Activated CD4-positive, CD25-positive, alpha-beta regulatory T cell treated with anti-CD3 and anti-CD28 coated beads, Interleukin-2, amount 50 U/mL, for 72 hours (primary cell): ENCODE measurements around the gene NPM3.
A peak's percentile ranks its signal among the peaks of the same experiment; 100 is the strongest.
"Not testable (repeated sequence)": the region's sequence is repeated elsewhere in the genome, so short reads cannot be mapped to it uniquely, and the experiment has no call there.

ENCODE experiments used
- DNase-seq: peaks from one replicate; pipeline ENCODE4 v3.0.0; 2021

The NPM3 gene

DNA sequence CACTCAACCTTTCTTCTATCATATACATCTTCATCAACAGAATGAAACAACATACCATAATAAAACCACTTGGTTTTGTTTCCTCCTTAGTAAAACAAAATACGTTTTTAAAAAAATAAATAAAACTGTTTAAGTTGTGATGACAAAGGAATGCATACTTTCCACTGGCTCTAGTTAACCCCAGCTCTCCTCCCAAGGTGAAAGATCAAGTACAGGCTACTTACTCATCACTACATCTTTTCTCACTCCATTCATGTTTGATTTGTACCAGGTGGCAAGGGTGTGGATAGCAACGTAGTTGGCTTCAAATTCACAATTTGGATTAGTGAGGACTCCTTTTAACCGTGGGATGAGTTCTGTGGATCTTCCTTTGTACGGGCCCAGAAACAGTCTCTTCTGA lies 20.3 kb upstream of the NPM3 start:
- DNase-seq = no peak

DNA sequence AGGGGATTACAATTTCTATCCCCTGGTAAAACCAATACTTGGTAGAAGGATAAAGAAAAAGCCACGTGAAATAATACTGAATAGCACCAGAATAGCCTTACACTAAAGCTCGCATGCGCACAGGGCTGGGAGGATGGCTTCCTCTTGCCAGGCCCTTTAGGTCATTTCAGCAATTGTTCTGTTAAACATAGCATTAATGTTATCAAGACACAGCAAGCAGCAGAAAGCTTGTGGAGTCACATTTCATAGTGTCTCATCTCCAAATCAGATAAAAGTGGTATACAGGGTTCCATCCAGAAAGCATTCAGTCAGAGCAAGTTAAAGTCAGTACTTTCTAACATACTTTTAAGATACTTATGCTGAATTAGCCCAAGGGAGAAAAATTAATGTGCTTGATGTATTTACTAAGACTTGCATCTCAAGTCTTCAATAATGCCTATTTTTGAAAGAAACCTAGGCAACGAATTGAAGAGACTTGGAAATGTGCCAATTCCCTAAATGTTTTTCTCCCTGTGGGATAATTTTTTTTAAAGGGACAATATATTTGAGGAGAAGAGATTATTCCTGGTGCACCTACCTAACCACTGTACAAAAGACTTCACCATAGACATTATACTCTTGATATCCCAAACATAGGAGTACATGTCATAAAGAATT lies 14.3 kb upstream of the NPM3 start:
- no peak for DNase-seq

DNA sequence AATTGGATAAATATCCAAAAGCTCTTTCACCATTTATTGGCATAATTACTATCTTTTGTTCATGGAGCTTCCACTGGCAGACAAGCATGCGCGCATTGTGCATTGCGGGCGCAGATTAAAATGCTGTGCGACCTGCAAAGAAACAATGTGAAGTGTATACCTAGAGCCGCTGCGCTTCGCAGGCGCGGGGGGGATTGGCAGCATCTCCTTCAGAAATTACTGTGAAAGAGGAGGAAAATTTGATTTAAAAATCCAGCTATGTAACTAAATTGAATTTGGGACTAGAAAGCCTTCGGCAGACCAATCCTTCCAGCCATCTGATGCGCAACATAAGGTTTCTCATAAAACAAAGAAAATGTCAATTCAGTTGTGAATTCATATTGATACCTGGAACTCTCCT lies 10.3 kb upstream of the NPM3 start:
- no peak for DNase-seq

DNA sequence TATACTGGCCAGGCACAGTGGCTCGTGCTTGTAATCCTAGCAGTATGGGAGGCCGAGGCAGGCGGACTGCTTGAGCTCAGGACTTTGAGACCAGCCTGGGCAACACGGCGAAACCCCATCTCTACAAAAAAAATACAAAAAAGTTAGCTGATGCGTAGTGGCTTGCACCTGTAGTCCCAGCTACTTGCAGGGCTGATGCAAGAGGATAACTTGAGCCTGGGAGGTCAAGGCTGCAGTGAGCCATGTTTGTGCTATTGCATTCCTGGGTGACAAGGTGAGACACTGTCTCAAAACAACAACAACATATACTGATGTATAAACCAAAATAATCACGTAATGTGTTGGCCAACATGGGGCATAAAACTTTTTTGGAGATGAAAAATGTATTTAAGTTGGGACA lies 6.4 kb upstream of the NPM3 start:
- DNase-seq = no peak

DNA sequence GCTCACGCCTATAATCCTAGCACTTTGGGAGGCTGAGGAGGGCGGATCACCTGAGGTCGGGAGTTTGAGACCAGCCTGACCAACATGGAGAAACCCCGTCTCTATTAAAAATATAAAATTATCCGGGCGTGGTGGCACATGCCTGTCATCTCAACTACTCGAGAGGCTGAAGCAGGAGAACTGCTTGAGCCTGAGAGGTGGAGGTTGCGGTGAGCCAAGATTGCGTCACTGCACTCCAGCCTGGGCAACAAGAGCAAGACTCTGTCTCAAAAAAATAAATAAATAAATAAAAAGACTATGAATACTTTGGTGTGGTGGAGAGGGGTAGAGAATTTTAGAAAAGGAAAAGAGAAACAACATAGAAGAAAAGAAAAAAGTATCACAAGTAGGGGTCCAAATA lies 6.0 kb upstream of the NPM3 start:
- not testable (repeated sequence) for DNase-seq

DNA sequence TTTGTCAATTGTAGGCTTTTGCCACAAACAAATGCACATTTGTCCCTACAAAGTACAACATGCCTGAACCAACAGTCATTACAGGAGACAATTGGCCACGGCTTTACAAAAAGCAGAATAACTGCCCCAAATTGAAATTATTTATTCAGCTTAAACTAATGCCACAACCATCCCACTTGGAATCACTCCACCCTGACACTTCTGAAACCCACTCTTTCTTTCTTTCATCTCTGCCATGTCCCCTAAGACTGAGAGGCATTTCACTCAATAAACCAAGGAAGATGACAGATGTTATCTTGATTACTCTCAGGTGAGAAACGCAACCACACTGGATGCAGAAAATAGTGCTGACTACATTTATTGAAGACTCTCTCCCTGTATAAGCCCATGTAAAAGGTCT lies 2.6 kb upstream of the NPM3 start:
- DNase-seq = no peak

DNA sequence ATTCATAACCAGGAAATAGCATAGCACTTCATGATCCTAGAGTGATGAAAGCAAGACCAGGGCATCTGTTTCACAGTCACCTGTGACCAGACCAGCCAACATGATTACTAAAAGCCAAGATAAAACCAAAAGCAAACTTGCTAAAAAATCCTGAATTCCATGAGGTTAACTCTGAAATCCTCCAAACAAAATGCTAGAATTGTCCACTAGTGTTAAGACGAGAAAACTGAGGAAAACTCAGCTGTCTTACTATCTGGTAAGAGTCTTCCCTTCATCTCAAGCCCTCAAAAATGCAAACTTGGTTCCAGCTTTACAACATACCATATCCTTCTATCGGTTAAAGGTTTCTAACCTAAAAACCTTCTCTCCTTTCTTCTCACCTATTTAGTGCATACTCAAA lies 1.3 kb upstream of the NPM3 start:
- no peak for DNase-seq

DNA sequence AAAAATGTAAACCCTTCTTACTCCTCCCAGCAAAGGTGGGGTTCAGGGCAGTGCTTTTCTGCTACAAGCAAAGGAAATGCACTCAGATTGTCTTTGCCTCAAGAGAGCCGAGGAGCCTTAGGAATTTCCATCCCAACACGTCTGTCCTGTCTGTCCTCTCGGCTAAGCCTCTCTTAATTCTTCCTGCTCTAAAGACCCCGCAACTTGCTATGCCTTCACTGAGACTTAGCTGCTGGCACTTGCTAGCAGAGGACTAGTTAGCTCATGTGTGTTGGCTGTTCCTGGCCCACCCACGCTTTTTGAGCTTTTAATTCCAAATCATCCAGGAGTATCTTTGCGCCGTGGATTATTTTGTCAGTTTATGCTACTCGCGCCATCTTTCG lies 481 bp upstream of the NPM3 start:
- DNase-seq = no peak

DNA sequence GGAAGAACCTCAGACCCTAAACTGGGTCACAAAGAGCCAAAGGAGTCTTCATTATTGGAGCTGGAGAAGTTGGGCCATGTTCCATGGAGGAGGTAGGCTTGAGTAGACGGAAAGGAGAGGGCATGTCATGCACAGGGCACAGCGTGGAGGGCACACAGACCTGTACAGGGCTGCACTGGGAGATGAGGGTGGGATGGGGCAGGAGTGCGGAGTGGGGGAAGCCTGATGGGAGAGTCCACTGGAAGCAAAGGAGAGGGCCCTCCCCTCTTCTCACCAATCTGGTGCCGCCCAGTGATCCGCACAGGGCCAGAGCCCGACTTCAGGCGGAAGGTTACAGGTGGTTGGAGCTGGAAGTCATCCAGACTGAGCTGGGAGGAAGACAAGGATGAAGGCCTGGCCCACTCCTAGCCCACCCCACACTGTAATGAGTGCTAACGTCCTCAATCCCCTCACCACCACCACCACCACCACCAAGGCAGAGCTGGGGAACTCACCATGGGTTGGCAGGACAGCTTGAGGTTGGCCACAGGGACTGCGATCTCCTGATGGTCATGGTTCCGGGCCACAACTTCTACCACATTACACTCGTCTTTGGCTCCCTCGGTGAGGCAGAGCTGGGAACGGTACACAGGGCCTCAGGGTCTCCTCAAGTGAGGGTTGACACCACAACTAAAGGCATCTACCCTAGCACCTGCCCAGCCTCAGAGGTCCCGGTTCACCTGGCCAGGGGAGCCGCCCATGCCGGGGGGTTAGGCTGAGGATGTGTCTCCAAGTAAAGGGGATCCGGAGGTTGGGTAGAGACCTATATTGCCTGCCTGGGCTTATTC lies 1.0 kb downstream of the NPM3 start:
- no peak for DNase-seq

DNA sequence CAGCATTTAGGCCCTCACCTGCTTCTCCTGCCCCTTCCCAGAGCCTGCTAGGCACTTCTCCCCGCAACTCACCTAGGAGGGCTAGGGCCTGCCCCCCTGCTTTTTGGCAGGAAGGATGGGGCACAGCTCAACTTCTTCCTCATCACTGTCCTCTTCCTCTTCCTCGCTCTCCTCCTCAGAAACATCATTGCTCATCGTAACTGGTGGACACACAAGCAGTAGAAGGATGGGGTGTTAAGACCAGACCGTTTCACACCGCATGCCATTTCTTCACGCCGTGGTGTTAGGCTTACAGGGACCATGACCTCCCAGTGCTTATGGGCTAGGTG lies 1.6 kb downstream of the NPM3 start:
- no peak for DNase-seq

DNA sequence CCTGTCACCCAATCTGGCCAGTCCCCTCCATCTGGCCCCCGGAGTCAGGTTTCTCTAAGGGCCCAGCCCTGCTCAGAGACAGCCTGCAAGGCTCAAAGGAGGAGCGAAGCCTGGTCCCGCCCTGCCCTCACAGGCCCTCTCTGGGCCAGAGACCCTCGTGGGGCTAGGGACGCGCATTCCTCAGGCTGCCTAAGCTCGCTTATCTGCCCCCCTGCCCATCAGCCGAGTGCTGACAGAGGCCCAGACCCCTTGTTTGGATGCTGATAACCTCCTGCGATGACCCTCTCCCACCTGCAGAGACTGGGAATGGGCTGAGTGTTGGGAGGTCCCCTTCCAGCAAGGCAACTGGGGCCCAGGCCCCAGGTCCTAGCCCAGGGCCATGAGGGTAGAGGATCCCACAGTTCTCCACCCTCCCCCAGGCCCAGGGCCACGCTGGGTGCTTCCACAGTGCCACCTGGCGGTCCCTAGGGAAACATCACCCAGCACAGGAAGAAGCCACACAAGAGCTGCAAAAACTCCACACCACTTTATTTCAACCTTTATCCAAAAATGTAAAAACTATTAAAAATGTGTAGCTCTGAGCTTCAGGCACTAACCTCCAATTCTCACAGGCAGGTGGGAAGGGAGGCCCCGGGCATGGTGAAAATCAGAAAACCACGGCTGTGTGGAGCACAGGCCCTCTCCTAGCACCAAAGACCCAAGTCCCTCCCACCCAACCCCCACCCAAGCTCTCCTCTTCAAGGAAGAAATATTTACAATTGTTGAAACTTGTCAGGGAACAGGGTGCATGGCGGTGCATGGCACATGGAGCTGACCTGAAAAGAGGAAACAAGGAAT lies 2.2 kb downstream of the NPM3 start:
- DNase-seq = peak; percentile 77

DNA sequence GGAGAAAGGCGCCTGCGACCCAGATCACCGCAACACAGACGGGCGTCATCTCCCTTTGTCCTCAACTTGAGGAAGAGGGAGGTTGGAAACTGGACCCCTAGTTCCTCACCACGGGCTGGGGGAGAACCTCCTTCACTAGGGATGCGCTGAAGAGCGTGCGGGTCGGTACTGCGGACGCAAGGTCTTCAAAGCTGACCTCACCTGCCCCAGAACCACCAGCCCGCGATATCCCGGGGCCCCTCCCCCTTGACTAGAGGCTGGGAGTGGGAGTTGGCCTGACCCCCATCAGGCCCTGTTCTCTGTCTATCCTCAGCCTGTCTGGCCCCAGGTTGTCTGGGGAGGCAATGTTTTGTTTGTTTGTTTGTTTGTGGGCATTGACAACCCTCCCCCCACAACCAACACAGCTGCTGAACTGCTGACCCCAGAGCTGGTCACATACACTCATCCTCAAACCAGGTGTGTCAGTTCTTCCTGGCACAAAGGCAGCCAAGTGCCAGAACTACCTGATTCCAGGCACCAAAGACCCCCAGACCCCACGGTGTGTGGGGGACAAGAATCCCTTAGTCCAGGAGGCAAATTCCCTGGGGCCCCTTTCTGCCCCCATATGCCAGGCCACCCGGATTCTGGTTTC lies 2.9 kb downstream of the NPM3 start:
- DNase-seq = no peak

DNA sequence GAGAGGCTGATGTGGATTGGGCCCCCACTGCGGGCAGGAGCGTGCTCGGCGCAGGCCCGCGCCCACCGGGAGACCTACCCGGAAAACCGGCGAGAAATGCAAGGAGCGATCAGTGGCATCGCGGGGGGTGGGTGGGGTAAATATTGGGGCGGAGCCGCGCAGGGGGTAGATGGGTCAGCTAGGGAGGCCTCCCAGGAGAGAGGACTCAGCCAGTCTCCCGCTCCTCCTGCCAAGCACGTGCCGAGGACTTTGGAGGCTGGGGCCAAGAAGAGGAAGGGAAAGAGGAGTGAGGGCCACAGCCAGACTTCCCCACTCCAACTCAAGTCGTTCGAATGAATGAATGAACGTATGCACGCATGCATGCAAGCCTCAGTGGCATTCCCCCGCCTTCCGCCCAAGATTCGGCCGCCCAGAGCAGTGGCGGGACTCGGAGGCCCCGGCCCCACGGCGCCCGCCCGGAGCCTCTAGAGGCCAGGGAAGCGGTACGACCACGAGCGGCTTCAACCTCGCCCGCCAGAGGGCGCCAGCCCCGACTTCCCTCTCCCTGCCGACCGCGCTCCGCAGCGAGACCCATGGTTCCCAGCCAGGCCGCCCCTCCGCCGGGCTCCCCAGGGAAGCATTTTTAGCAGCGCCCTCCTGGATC lies 3.6 kb downstream of the NPM3 start:
- DNase-seq = peak; percentile 90

DNA sequence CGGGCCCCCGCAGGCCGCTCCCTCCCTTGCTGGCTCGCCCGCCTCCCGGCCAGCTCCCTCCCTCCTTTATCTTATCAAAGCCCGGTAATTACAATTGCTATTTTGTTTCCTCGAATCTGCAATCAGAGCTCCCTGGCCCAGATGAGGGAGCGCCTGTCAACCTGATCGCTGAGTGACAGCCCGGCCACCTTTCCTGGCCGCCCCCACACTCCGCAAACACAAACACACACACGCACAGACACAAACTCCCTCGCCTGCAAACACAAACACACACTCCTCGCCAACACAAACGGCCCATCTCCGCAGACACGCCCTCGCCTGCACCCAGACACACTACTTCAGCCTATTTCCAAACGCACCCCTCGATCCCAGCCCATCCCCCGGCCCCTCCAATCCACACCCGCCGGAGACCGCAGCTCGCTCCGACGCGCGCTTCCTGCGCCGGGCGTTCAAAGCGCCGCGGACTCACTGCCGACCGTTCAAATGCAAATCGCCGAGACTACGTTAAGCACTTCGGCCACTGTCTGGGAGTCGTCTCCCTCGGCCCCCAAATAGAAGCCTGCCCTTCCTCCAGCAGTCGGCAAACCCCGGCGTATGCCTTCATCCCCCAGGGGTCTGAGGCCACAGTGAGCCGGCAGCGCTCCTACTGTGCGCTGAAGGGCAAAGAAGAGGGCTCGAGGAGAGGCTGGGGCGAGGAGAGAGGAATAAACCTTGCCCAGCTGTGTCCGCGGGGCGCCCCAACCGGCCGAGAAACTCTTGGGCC lies 4.3 kb downstream of the NPM3 start:
- no peak for DNase-seq

DNA sequence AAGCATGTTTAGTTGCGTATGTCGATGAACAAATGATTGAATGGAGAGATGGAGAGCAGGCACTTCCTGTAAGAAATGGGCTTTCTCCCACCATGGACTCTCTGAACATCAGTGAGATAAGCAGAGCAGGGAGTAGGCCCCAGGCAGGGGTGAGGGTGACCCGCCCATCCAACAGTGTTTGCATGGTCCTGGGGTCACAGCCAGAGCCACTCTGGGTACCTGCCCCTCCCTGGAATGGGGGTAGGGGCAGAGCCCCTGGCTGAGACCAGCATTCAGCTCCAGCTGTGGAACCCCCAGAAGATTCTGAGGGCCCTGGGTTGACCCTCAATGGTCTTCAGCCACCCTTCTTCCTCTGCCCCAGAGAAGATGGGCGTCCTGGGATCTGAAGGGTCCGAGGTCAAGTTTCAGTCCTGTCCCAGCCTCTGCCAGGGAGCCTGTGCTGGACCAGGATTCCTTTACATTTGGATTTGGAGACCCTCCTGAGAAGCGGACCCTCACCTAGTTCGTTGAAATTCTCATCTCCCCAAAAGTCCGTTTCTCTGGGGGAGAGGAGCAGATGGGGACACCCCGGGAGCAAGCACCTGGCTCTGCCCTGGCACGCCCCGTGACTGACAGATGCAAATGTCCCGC lies 5.0 kb downstream of the NPM3 start:
- DNase-seq = no peak

DNA sequence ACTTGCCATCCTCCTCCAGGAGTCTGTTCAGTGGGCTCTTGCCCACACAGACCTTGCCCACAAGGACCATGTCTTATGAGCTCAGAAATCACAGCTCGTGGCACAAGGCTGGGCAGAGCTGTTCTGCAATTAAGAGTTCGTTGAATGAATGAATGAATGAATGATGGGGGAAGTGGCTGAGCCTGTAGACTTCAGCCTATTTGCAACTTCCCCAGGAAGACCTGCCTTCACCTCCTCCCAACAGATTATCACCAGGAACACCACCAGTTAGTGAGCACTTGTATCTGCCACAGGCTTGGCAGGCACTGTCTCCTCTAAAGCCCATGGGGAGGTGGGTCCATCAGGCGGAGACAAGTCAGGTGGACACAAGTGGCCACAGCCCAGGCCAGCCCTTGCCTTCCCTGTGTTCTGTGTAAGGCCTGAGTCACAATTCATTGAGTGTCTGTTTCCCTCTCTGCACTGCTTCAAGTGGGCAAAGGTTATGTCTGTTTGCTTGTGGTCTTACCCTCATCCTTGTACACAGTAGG lies 5.6 kb downstream of the NPM3 start:
- DNase-seq = no peak

DNA sequence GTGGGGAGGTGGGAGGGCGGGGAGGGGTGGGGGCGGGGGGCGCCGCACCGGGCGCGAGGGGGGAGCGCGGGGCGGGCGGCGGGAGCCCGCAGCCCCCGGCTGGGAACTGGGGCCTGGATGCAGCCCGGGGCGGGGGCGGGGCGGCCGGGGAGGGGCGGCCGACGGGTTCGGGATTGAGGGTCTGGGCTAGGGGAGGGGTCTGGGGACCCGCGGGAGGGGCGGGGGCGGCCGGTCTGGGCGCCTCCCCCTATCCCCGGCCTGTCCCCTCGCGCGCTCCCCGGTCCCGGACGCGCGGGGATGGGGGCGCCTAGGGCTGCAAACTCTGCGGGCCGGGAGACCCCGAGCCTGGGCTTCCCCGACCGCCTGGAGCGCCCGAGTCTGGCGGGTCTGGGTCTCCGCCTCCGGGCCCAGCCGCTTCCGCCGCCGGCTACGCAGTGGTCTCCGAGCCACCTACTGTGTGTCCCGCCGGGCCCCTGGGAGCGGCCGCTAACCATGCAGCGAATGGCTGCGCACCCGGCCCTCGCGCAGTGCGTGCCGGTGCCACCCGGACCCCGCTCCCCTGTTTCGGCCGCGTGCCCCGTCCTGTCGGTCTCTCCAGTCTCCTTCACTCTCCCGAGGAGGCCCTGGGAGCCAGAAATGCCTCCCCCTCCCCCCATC lies 7.0 kb downstream of the NPM3 start:
- DNase-seq = no peak

DNA sequence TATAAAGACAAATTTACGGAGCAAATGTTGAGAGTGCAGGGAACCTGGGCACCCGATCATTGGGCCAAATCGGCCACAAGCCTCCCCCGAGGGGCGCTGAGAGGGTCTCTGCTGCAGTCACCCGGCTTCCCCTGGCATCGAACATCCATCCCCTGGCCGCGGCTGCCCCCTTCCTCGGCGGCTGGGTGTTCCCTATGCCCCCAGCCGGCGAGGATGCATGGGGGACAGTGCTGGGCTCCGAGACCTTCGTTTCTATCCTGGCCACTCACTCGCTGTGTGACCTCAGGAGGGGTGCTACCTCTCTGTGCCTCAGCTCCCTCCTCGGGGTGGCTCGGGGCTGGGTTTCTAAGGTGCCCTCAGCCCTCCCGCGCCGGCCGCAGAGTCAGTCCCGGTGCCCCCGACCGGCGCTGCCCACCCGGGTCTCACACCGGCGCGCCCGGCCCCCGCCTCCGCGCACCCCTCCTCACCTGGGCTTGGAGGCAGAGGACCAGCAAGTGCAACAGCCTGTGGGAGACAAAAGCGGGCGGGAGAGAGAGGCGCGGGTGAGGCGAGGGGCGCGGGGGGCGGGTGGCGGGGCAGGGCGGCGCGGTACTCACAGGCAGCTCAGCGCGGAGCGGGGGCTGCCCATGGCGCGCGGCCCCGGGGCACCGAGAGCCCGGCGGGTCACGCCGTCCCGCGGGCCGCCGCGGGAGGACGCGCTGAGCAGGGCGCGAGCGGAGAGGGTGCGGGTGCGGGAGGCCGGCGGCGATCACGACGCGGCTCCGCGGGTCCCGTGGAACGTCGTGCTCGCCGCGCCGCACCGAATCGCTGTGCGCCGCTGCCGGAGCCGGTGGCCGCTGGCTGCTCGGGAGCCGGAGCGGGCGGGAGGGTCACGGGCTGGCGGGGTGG lies 7.7 kb downstream of the NPM3 start, which contains the start of gene FGF8:
TSS of gene FGF8 (minus strand) at position 842 of the 888 bp plus-strand sequence. CDS start at position 628, 214 bp downstream.
- DNase-seq = no peak

DNA sequence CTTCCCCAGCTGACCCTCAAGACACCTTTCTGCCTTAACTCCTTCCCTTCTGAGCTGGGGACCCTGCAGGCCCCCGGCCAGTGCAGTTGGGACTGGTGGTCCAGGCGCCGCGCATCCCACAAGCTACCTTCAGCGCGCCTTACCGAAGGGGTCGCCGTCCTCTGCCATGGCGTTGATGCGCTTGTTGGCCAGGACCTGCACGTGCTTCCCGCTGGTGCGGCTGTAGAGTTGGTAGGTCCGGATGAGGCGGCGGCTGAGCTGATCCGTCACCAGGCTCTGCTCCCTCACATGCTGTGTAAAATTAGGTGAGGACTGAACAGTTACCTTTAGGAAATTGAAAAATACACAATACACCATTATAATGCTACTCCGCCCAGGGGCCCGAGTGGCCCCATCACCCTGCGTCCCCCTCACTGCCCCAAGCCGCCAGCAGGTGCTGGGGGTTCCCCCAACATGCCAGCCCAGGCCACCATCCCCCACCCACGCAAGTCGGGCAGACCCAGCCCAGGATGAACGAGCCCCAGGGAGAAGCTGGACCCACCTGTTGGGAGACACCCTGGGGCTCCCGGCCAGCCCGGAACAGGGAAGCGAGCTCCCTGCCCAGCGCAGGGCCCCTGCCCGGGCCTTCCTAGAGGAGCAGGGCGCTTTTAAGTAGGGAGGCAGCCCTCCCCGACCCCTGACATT lies 8.5 kb downstream of the NPM3 start:
- DNase-seq = no peak
